NOMO-1 (cell line): ENCODE data around the gene CASTOR2.
"Not testable (repeated sequence)": the region's sequence is repeated elsewhere in the genome, so short reads cannot be mapped to it uniquely, and the experiment has no call there.

Source experiments
- DNase-seq, 2 experiments: peaks; one replicate each; lab custom pipeline; 2025; ENCODE audit not compliant: unreplicated experiment in 2 of 2; lab: John Stamatoyannopoulos, UW

CASTOR2 gene

DNA sequence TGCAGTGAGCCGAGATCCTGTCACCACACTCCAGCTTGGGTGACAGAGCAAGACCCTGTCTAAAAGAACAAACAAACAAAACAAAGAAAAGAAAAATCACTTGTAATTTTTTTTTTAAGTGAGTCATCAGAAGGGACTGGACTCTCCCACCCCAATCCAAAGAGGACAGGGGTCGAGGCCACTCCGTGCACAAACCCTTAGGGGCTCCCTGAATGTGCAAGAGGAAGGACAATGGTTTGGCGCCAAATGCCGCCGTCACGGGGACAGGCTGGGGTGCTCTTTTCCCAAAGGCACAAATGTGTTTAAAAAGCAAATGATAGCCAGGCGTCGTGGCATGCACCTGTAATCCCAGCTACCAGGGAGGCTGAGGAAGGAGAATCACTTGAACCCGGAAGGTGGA, 85.3 kb downstream of the CASTOR2 start:
- DNase-seq: no peak

DNA sequence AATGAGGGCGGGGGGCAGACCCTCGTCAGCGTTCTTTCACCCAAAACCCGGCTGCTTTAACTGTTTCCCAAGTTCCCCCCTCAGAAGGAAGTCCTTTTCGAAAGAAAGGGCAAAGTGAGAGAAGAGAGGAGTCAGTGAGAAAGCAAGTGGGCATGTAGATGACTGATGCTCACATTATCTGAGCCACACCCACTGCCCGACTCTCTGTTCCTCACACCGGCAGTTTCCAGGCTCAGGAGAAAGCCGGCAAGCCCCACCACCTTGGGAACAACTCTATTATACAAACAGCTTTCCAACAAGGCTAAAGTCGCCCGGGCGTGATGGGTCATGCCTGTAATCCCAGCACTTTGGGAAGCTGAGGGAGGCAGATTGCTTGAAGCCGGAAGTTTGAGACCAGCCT, 86.0 kb downstream of the CASTOR2 start:
- no peak for DNase-seq

DNA sequence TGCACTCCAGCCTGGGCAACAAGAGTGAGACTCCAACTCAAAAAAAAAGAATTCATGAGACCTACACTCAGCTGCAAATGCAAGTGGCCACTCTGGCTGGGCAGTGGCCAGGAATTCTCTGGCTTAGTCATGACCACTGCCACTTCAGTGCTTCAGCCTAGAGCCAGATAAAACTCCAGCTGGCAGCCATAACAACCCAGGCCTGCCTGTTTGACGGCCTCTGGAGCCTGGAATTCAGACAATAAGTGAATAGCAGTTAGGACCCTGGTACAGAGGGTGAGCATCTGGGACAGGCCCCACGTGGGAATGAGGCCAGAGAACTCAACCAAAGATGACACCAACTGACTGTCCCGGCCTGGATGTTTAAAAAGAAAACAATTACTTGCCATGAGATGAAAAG, 90.2 kb downstream of the CASTOR2 start:
- DNase-seq: no peak

DNA sequence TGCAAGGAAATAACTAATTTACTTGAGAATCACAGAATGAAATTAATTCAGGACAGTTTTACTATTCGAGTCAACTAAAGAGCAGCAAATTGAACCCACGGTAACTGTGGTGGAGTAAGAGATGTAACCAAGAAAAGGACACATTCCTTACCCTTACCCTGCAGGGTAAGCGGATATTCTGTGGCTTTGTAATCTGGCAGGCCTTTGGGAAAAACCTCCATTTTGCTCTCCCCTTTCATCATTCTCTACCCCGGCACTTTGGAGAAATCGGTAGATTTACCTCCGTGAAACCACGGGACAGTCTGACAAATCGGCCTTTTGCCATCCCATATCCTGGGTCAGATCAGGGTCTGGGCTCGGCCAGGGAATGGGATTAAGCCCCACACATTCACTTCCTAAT, 90.7 kb downstream of the CASTOR2 start:
- no peak for DNase-seq

DNA sequence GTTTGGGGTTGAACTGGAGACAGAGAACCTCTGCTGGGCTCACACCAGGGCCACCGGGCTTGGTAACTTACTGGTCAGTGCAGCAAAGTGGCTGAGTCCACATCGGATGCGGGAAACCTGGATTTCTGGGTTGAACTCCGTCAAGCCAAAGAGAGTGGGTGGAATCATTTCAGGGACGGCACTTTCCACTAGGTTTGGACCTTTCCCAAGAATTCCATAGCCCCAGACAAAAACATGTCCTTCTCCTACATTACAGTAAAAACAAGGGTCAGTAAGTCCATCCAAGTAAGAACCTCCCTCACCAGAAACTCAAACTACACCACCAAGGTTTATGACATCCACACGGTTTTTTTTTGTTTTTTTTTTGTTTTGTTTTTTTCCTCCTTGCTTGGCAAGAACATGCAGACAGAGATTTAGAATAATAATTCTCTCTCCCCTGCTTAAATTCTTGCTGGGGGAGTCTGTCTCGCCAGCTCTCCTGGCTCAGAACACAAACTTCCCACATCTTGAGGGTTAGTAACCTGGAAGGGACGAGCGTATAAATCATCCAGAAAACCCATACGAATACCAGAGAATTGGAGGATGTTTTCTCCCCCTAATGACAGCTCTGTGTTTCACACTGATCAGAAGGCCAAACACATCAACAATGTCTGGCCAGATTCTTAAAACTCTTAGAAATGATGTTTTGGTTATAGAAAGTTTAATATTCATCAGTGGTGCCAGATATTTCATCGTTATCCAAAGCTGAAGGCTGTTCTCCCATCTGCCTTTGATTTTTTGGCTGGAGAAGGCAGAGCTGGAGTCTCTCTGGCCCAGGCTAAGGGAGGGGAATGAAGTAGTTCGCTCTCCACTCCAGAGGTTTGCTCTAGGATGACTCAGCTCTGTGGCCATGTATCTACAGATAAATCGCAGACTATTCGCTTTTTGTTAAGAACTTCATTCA, 91.6 kb downstream of the CASTOR2 start:
- DNase-seq: no peak

DNA sequence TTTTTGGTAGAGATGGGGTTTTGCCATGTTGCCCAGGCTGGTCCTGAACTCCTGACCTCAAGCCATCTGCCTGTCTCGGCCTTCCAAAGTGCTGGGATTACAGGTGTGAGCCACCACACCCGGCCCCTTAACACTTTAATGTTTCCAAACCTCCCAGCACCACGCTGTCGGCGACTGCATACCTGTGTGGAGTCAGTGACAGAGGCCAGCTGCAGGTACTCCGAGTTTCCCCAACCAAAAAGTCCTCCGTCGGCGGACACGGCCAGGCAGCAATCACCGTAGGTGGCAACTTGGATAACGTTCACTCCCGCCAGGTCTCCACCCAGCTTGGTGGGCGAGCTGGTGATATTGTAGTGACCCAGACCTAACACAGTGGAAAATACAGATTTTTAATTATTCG, 93.9 kb downstream of the CASTOR2 start:
- DNase-seq: no peak

DNA sequence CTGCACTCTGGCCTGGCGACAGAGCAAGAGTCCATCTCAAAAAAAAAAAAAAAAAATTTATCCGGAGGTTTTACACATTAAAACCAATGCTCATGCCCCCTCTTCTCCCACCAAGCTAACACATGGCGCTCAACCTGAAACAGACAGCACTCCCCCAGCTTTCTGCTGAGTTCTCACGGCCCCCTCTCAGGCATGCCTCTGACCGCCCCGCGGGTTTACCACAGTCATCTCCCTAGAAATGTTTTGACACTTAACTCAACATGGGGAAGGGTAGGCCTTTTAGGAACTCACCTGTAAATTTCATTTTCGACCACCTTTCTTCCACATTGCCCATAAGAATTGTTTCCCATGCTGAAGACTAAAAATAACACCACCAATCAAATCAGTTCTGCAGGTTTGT, 99.8 kb downstream of the CASTOR2 start:
- DNase-seq: no peak

DNA sequence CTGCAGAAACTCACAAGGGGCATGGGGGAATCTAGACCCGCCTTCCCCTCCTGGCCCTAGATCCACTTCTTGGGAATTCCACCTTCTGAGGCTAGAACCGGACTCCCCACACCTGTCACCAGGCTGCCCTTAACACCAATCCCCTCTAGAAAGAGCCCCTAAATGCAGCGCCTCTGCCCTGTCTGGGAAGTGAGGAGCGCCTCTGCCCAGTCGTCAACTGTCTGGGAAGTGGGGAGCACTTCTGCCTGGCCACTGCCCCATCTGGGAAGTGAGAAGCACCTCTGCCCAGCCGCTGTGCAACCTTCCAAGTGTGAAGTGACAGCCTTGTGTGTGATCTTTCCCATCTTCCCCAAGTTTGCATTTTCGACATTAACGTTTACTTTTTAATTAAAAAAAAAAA, 100.3 kb downstream of the CASTOR2 start:
- DNase-seq: no peak

DNA sequence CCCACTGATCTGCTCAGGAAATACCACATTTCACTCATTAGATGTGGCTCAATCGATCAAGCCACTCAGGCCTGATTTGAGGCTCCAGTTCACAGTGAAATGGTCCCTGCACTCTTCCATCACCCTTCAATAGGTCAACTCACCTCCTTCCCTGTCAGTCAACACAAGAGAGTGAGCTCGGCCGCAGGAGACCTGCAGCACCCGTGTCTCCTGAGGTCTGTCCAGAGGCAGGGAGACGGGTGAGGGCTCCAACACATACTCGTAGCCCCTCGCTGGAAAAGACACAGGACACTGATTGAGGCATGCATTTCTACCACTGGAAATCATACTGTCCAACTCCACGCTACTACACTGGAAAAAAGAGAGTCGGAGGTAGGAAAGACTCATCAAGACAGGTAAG, 102.0 kb downstream of the CASTOR2 start:
- DNase-seq: no peak

DNA sequence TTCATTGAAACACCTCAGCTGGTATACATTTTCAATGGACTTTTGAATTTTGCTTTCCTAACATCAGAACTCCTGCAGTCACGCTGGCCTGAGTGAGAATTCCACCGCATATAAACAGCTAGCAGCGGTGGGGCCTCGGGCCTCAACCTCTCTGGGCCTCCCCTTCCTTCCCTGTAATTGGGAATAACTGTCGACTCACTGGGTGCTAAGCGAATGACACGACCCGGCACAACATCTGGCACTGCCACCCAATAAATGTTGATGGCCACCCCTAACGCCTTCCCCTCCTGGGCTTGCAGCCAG, 108.4 kb downstream of the CASTOR2 start:
- peak in 1 of 2 experiments; percentile 51 for DNase-seq

DNA sequence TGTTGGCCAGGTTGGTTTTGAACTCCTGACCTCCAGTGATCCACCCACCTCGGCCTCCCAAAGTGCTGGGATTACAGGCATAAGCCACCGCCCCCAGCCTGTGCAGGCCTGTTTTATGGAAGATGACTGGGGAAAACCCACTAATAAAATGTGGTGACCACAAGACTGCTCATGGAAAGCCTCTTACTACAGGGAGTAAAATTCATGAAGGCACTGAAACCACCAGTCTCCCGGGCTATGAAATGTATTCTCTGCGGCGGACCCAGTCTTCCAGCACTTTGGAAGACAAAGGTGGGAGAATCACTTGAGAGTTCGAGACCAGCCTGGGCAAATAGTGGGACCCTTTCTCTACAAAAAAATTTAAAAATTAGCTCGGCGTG, 109.7 kb downstream of the CASTOR2 start:
- not testable (repeated sequence) for DNase-seq
